ENCODE measurements around the gene CLMP. TPM values are rescaled to one million over a fixed set of nuclear protein-coding genes. Genes with fewer than 3 reads are reported as not detected.
A peak's percentile ranks its signal among the peaks of the same experiment; 100 is the strongest.
"Not testable (repeated sequence)": the region's sequence is repeated elsewhere in the genome, so short reads cannot be mapped to it uniquely, and the experiment has no call there.

The CLMP gene
- total RNA-seq, 1 donor, result 147 TPM

DNA sequence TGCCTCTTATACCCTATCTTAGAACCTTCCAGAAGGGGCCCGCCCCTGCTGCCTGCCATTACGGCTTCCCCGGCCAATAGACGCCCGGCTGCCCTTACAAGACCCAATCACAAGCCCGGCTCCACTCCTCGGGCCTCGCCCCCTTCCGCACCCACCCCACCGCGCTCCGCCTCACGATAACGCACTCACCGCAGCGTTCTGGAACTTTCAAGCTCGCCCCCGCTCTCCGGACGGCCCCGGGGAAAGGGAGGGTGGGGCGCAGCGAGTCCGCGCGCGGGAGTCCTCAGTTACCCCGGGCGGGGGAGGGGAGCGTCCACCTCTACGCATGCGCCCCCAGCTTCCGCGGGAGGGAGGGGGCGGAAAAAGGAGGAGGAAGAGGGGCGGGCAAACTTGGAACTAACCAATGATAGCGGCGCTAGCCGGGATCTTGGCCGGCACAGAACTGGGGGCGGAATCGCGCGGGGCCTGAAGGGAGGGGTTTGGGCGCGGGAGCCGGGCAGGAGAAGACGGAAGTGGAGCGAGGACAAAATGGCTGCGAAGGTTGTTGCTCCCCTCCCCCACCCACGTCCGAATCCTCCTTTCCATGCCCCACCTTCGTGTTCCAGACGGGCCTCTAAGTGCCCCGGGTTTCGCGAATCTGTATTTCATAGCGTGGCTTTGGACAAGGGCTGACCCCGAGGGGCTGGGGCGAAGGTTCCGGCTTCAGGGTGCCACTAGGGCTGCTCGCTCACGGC is 132.7 kb downstream of the CLMP start:
- DNase-seq (ENCODE audit: low read depth), result peak; percentile 100
- peak overlapping the region; percentile 100 for H3K4me3 ChIP-seq (ENCODE audit: low read depth, low read length)
- peak; percentile 8 for TF ChIP-seq CTCF (IDR thresholded peaks at IDR 0.05; ENCODE audit: insufficient read depth, low read depth, low read length)

DNA sequence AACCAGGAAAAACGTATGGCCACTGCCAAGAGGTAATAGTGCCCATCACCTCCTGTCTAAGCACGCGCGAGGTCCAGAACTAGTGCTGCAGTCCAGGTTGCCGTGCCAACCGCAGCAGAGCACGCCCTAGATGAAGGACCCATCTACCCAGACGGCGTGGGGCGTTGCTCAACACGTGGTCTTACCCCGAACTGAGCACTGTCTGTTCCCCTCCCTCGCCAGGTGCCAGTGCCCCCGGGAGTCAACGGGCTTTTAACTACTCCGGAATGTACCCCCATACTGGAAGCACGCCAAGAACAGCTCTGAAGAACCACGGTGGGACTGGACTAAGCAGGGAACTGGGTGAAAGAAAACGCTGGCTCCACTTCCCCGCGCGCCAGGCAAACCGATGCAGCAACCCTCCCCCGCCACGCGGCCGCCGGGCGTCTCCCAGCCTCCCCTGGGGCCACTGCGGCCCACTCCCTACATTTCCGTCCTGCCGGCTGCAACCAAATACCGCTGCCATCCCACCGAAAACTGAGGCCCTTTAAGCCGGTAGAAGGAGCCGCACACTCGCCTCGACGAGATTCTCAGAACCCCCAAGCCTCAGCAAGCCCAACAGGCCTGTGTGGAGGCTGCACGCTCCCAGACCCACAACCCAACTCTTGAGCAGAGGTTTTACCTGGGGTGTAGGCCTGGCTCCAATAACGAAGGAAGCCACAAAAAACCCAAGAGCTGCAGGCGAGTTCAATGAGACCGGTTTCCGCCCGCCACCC is 133.5 kb downstream of the CLMP start, which contains the start of gene HSPA8:
Gene HSPA8, minus strand, starts transcription at position 734 of the 755 bp plus-strand sequence. CDS start 812 bp downstream, outside the sequence.
- DNase-seq (ENCODE audit: low read depth), result peak; percentile 74
- TF ChIP-seq CTCF (IDR thresholded peaks at IDR 0.05; ENCODE audit: insufficient read depth, low read depth, low read length), result no peak
- H3K4me3 ChIP-seq (ENCODE audit: low read depth, low read length), result peak within 1 kb of the TSS; percentile 100

- peak overlapping the region; percentile 100 for H3K4me3 ChIP-seq (ENCODE audit: low read depth, low read length)
- peak; percentile 28 for DNase-seq (ENCODE audit: low read depth)
- TF ChIP-seq CTCF (IDR thresholded peaks at IDR 0.05; ENCODE audit: insufficient read depth, low read depth, low read length), result no peak
Observed at GRCh38 chr11:123060277-123061000, 134.6 kb downstream of the CLMP start.

DNA sequence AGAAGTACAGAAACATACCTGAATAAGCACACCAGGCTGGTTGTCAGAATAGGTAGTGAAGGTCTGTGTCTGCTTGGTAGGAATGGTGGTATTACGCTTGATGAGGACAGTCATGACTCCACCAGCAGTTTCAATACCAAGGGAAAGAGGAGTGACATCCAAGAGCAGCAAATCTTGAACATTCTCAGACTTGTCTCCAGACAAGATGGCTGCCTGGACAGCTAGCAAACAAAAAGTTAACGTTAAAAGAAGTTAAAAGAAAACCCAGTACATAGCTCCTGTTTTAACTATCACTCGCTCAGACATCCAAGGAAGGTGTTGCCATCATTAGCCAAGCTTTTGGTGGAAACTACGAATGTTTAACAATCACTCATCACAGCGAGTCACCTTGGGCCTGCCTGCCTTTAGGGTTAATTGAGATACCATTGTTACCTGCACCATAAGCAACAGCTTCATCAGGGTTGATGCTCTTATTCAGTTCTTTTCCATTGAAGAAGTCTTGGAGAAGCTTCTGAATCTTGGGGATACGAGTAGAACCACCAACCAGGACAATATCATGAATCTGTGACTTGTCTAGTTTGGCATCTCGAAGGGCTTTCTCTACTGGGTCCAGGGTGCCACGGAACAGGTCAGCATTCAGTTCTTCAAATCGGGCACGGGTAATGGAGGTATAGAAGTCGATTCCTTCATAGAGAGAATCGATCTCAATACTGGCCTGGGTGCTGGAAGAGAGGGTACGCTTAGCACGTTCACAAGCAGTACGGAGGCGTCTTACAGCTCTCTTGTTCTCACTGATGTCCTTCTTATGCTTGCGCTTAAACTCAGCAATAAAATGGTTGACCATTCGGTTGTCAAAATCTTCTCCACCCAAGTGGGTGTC is 135.8 kb downstream of the CLMP start:
- H3K4me3 ChIP-seq (ENCODE audit: low read depth, low read length), result peak overlapping the region; percentile 100
- not testable (repeated sequence) for DNase-seq (ENCODE audit: low read depth)

GRCh38 chr11:123057661-123058305 is 137.3 kb downstream of the CLMP start:
- H3K4me3 ChIP-seq (ENCODE audit: low read depth, low read length), result no peak overlapping the region
- DNase-seq (ENCODE audit: low read depth), result no peak
- no peak for TF ChIP-seq CTCF (IDR thresholded peaks at IDR 0.05; ENCODE audit: insufficient read depth, low read depth, low read length)

- no peak for TF ChIP-seq CTCF (IDR thresholded peaks at IDR 0.05; ENCODE audit: insufficient read depth, low read depth, low read length)
- DNase-seq (ENCODE audit: low read depth), result no peak
- no peak overlapping the region for H3K4me3 ChIP-seq (ENCODE audit: low read depth, low read length)
Observed at GRCh38 chr11:123056835-123057491, 138.1 kb downstream of the CLMP start.
